Effector CD8-positive, alpha-beta T cell (primary cell): ENCODE measurements around the gene CDK14.

Experiments used
- DNase-seq: peaks from one replicate; lab custom pipeline; 2025; lab: John Stamatoyannopoulos, UW
- total RNA-seq, 4 experiments: gene quantifications; one replicate each; lab custom pipeline; 2026; lab: John Stamatoyannopoulos, UW

Gene CDK14
- 0 to 0.85 (median 0.05) reads per million in 4 experiments for total RNA-seq

- no peak for DNase-seq
Observed at GRCh38 chr7:90595801-90596670, at the start of gene CDK14. Gene CDK14, plus strand, starts transcription at chr7:90596321. Its CDS starts 307 bp downstream, at chr7:90596628.

GRCh38 chr7:90551036-90551435, 45.1 kb upstream of the CDK14 start:
- DNase-seq: no peak

GRCh38 chr7:90552521-90552920, 43.6 kb upstream of the CDK14 start:
- no peak for DNase-seq

- no peak for DNase-seq
Observed at GRCh38 chr7:90560730-90561129, 35.4 kb upstream of the CDK14 start.

- DNase-seq: no peak
Observed at GRCh38 chr7:90563286-90563685, 32.8 kb upstream of the CDK14 start.

GRCh38 chr7:90564455-90564854, 31.7 kb upstream of the CDK14 start:
- DNase-seq: no peak

GRCh38 chr7:90568213-90568612, 27.9 kb upstream of the CDK14 start:
- DNase-seq: no peak

GRCh38 chr7:90569368-90569767, 26.8 kb upstream of the CDK14 start:
- no peak for DNase-seq

- no peak for DNase-seq
Observed at GRCh38 chr7:90570373-90570959, 25.7 kb upstream of the CDK14 start.

GRCh38 chr7:90574146-90574819, 21.8 kb upstream of the CDK14 start:
- no peak for DNase-seq

GRCh38 chr7:90574820-90575187, 21.3 kb upstream of the CDK14 start:
- DNase-seq: no peak

GRCh38 chr7:90579181-90579688, 16.9 kb upstream of the CDK14 start:
- no peak for DNase-seq

GRCh38 chr7:90580051-90580450, 16.1 kb upstream of the CDK14 start:
- DNase-seq: no peak

- DNase-seq: no peak
Observed at GRCh38 chr7:90582164-90582563, 14.0 kb upstream of the CDK14 start.

GRCh38 chr7:90584378-90584777, 11.7 kb upstream of the CDK14 start:
- no peak for DNase-seq

- DNase-seq: no peak
Observed at GRCh38 chr7:90586091-90586490, 10.0 kb upstream of the CDK14 start.

- DNase-seq: no peak
Observed at GRCh38 chr7:90587766-90588165, 8.4 kb upstream of the CDK14 start.

GRCh38 chr7:90592033-90592432, 4.1 kb upstream of the CDK14 start:
- no peak for DNase-seq

- DNase-seq: no peak
Observed at GRCh38 chr7:90593205-90593604, 2.9 kb upstream of the CDK14 start.

GRCh38 chr7:90594751-90595317, 1.3 kb upstream of the CDK14 start:
- no peak for DNase-seq

GRCh38 chr7:90595342-90595800, 750 bp upstream of the CDK14 start:
- DNase-seq: no peak
